Neural cell (in vitro differentiated cells): ENCODE data around the gene L3MBTL1. TPM values are rescaled to one million over a fixed set of nuclear protein-coding genes. Genes with fewer than 3 reads are reported as not detected.

Experiments
- H2AFZ ChIP-seq: fragments of 200-600, 300-800 bp; sonication (generic), shearing (Covaris generic); 2 replicates; pipeline ENCODE4 v1.6.0; 2014; ENCODE audit warnings: low read depth, mild to moderate bottlenecking, antibody characterized with exemption, low read length, moderate library complexity
- H3F3A ChIP-seq: fragments of 200-600 bp; shearing (Covaris generic); 2 replicates; pipeline ENCODE4 v1.6.1; 2016; ENCODE audit warnings: mild to moderate bottlenecking, moderate library complexity, mixed read lengths, antibody characterized with exemption, low read length; ENCODE audit not compliant: insufficient read depth, poor library complexity, severe bottlenecking
- H3K27ac ChIP-seq: fragments of 200-600, 300-800 bp; sonication (generic), shearing (Covaris generic); 2 replicates; pipeline ENCODE4 v1.5.1; 2014; ENCODE audit warnings: mild to moderate bottlenecking, low read length, moderate library complexity
- H3K27me3 ChIP-seq: fragments of 300-800, 200-600 bp; sonication (generic), shearing (Covaris generic); 2 replicates; pipeline ENCODE4 v1.6.0; 2014; ENCODE audit warnings: mild to moderate bottlenecking, low read depth, low read length, moderate library complexity; ENCODE audit not compliant: insufficient read depth
- H3K36me3 ChIP-seq: fragments of 300-800, 200-600 bp; sonication (generic), shearing (Covaris generic); 2 replicates; pipeline ENCODE4 v1.5.1; 2014; ENCODE audit warnings: mild to moderate bottlenecking, antibody characterized with exemption, low read length, moderate library complexity; ENCODE audit not compliant: insufficient read depth
- H3K4me2 ChIP-seq: fragments of 300-800, 200-600 bp; sonication (generic), shearing (Covaris generic); 2 replicates; pipeline ENCODE4 v1.6.0; 2014; ENCODE audit warnings: mild to moderate bottlenecking, low read length
- H3K4me3 ChIP-seq: fragments of 300-800, 200-600 bp; sonication (generic), shearing (Covaris generic); 2 replicates; pipeline ENCODE4 v1.5.1; 2014; ENCODE audit warnings: mild to moderate bottlenecking, low read length, moderate library complexity
- H3K79me2 ChIP-seq: fragments of 200-600 bp; shearing (Covaris generic); replicated peaks from 2 replicates; pipeline ENCODE4 v1.6.0; 2014; ENCODE audit warnings: mild to moderate bottlenecking, low read length, moderate library complexity; ENCODE audit not compliant: insufficient read depth
- H3K9ac ChIP-seq: fragments of 300-800, 200-600 bp; sonication (generic), shearing (Covaris generic); 2 replicates; pipeline ENCODE4 v1.6.1; 2016; ENCODE audit warnings: mild to moderate bottlenecking, low read length, mixed read lengths
- H3K9me2 ChIP-seq: fragments of 200-600 bp; shearing (Covaris generic); 2 replicates; pipeline ENCODE4 v1.6.1; 2016; ENCODE audit warnings: mild to moderate bottlenecking, low read length, mixed read lengths; ENCODE audit not compliant: insufficient read depth
- H3K9me3 ChIP-seq: fragments of 200-600, 300-800 bp; sonication (generic), shearing (Covaris generic); 2 replicates; pipeline ENCODE4 v1.6.1; 2016; ENCODE audit warnings: mild to moderate bottlenecking, mixed run types, low read length, moderate library complexity, mixed read lengths
- H4K20me1 ChIP-seq: fragments of 200-600 bp; shearing (Covaris generic); 2 replicates; pipeline ENCODE4 v1.6.1; 2016; ENCODE audit warnings: mild to moderate bottlenecking, mixed run types; ENCODE audit not compliant: insufficient read depth
- EP300 ChIP-seq: fragments of 450-650 bp; conservative IDR thresholded peaks from 2 replicates; pipeline ENCODE4 v1.6.1; 2014; ENCODE audit warnings: antibody characterized with exemption, mild to moderate bottlenecking, moderate library complexity; ENCODE audit not compliant: poor library complexity, severe bottlenecking
- EZH2 ChIP-seq: fragments of 200-600, 300-800 bp; shearing (Covaris generic), sonication (generic); IDR thresholded peaks from 2 replicates; pipeline ENCODE4 v1.6.1; 2014; ENCODE audit warnings: antibody characterized with exemption, low read length, borderline replicate concordance, mild to moderate bottlenecking; ENCODE audit not compliant: insufficient read depth, poor library complexity, severe bottlenecking
- MXI1 ChIP-seq: fragments of 450-650 bp; conservative IDR thresholded peaks from 2 replicates; pipeline ENCODE4 v1.6.1; 2014; ENCODE audit warnings: antibody characterized with exemption, mild to moderate bottlenecking; ENCODE audit not compliant: poor library complexity, severe bottlenecking
- POLR2AphosphoS5 ChIP-seq: IDR thresholded peaks from 2 replicates; pipeline ENCODE4 v1.6.1; 2012
- RAD21 ChIP-seq: fragments of 450-650 bp; conservative IDR thresholded peaks from 2 replicates; pipeline ENCODE4 v1.6.1; 2014; ENCODE audit warnings: antibody characterized with exemption, mild to moderate bottlenecking, moderate library complexity
- SMC3 ChIP-seq: fragments of 450-650 bp; conservative IDR thresholded peaks from 2 replicates; pipeline ENCODE4 v1.6.1; 2014; ENCODE audit warnings: antibody characterized with exemption, mild to moderate bottlenecking, moderate library complexity; ENCODE audit not compliant: poor library complexity
- TAF1 ChIP-seq: IDR thresholded peaks from 2 replicates; pipeline ENCODE4 v1.6.1; 2012; ENCODE audit warnings: low read depth
- polyA plus RNA-seq: library from polyadenylated mRNA; depleted of rRNA; stranded (reverse); fragments of >200 nt; gene quantifications from 2 replicates; pipeline ENCODE4 v1.2.3, GENCODE V29; 2014
- TF ChIP-seq, protein P1 (sequence below): IDR thresholded peaks from 2 replicates; pipeline ENCODE4 v1.6.1; 2012; ENCODE audit warnings: borderline replicate concordance
- TF ChIP-seq, protein P2 (sequence below): fragments of 450-650 bp; IDR thresholded peaks from 2 replicates; pipeline ENCODE4 v1.5.1; 2014; ENCODE audit warnings: antibody characterized with exemption, mild to moderate bottlenecking, moderate library complexity; ENCODE audit not compliant: poor library complexity, severe bottlenecking

Gene L3MBTL1
- polyA plus RNA-seq, 1 donor from 2014 or later: 22.0 TPM

DNA sequence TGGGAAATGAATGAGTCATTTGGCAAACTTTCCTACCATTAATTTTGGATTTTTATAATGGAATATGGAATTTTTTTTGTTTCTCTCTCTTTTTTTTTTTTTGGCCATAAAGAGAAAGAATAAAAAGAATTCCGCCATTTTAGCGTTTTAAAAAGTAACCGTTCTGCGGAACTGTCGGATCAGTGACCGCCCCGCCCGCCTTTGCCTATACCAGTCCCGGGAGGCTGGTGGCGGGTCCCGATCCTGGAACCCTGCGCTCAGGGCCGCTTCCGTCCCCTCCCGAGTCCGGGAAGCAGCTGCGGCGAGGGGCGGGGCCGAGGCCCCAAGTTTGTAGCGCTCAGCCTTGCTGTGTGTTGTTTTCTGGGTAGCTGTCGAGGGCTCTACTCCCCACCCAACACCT is 609 bp downstream of the L3MBTL1 start:
- Histone ChIP-seq H3K27me3 (peaks cover 20% of the 10 kb centered on the region), H3K27ac (no peak overlapping the region)

DNA sequence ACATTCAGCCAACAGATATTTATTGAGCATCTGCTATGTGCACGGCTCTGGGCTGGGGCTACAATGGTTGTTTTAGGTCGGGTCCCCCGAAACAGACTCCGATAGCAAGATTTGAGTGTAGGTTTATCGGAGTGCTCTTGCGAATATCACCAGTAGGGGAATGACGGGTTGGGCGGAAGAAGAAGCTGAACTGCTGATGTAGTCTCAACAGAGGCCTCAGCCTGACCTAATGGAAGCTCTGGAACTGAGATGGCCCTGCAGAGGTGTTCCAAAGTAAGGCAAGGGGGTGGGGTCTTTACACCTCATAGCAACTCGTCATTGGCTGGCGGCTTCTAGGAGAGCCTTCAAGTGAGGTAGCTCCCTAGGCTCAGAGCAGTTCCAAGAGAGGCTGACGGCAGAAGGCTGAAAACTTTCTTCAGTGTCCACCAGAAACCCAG is 1.1 kb downstream of the L3MBTL1 start:
- Histone ChIP-seq H2AFZ (no peak overlapping the region), H3K27ac (no peak overlapping the region), H3K4me2 (no peak overlapping the region), H3K27me3 (peaks cover 20% of the 10 kb centered on the region), H3K36me3 (no peaks in the 10 kb centered on the region), H3F3A (no peaks in the 10 kb centered on the region), H4K20me1 (no peaks in the 10 kb centered on the region), H3K9me2 (no peaks in the 10 kb centered on the region), H3K4me3 (peak overlapping the region; percentile 66), H3K79me2 (no peaks in the 10 kb centered on the region), H3K9me3 (no peaks in the 10 kb centered on the region), H3K9ac (no peak overlapping the region)
- TF ChIP-seq MXI1 (no peak), POLR2AphosphoS5 (no peak), RAD21 (no peak), EP300 (no peak), EZH2 (no peak)

More for the DNA sequence above, 609 bp downstream of the L3MBTL1 start:
- TF ChIP-seq EZH2: no peak
- no peak for TF ChIP-seq TAF1
- TF ChIP-seq EP300: no peak
- TF ChIP-seq RAD21: no peak
- no peak for TF ChIP-seq SMC3
- TF ChIP-seq, protein P1, sequence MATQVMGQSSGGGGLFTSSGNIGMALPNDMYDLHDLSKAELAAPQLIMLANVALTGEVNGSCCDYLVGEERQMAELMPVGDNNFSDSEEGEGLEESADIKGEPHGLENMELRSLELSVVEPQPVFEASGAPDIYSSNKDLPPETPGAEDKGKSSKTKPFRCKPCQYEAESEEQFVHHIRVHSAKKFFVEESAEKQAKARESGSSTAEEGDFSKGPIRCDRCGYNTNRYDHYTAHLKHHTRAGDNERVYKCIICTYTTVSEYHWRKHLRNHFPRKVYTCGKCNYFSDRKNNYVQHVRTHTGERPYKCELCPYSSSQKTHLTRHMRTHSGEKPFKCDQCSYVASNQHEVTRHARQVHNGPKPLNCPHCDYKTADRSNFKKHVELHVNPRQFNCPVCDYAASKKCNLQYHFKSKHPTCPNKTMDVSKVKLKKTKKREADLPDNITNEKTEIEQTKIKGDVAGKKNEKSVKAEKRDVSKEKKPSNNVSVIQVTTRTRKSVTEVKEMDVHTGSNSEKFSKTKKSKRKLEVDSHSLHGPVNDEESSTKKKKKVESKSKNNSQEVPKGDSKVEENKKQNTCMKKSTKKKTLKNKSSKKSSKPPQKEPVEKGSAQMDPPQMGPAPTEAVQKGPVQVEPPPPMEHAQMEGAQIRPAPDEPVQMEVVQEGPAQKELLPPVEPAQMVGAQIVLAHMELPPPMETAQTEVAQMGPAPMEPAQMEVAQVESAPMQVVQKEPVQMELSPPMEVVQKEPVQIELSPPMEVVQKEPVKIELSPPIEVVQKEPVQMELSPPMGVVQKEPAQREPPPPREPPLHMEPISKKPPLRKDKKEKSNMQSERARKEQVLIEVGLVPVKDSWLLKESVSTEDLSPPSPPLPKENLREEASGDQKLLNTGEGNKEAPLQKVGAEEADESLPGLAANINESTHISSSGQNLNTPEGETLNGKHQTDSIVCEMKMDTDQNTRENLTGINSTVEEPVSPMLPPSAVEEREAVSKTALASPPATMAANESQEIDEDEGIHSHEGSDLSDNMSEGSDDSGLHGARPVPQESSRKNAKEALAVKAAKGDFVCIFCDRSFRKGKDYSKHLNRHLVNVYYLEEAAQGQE: no peak
- TF ChIP-seq, protein P2, sequence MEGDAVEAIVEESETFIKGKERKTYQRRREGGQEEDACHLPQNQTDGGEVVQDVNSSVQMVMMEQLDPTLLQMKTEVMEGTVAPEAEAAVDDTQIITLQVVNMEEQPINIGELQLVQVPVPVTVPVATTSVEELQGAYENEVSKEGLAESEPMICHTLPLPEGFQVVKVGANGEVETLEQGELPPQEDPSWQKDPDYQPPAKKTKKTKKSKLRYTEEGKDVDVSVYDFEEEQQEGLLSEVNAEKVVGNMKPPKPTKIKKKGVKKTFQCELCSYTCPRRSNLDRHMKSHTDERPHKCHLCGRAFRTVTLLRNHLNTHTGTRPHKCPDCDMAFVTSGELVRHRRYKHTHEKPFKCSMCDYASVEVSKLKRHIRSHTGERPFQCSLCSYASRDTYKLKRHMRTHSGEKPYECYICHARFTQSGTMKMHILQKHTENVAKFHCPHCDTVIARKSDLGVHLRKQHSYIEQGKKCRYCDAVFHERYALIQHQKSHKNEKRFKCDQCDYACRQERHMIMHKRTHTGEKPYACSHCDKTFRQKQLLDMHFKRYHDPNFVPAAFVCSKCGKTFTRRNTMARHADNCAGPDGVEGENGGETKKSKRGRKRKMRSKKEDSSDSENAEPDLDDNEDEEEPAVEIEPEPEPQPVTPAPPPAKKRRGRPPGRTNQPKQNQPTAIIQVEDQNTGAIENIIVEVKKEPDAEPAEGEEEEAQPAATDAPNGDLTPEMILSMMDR: no peak
- no peak for TF ChIP-seq MXI1
- no peak for TF ChIP-seq POLR2AphosphoS5
- peak overlapping the region; percentile 41 for H3K9ac ChIP-seq
- H3K79me2 ChIP-seq: no peaks in the 10 kb centered on the region
- no peaks in the 10 kb centered on the region for H3K9me3 ChIP-seq
- H3K4me2 ChIP-seq: peak overlapping the region; percentile 44
- no peaks in the 10 kb centered on the region for H3K36me3 ChIP-seq
- no peaks in the 10 kb centered on the region for H3K9me2 ChIP-seq
- peak overlapping the region; percentile 27 for H2AFZ ChIP-seq
- no peaks in the 10 kb centered on the region for H3F3A ChIP-seq
- H3K4me3 ChIP-seq: peak overlapping the region; percentile 66
- H4K20me1 ChIP-seq: no peaks in the 10 kb centered on the region
